Measurements from ENCODE around the gene GNA14. TPM values are rescaled to one million over a fixed set of nuclear protein-coding genes. Genes with fewer than 3 reads are reported as not detected.

Gene GNA14
- total RNA-seq, 1 experiment from 2014 or later: 1.2 TPM

DNA sequence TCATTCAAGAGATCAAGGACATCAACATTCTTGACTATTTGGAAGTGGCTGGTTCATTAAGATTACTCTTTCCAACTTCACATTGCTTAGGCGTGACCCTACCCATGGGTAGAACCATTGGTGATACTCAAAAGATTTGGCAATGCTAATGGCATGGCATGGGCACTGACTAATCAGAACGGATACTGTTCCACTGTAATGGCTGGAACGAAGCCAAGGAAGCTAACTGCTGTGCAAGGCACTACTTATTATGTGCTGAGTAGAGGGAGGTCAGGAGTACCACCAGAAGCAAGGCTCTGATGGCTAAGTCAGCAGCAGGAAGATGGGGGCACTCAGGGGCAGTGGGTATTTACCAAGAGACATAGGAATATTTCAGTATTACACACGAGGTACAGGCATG is 31.9 kb downstream of the GNA14 start:
- H4K20me1 ChIP-seq (ENCODE audit: low read length): no peaks in the 10 kb centered on the region
- no peak for TF ChIP-seq EZH2phosphoT487 (IDR thresholded peaks at IDR 0.05; ENCODE audit: borderline replicate concordance, low read length)
- TF ChIP-seq EZH2 (IDR thresholded peaks at IDR 0.05; ENCODE audit: low read length, unreplicated experiment): no peak
- TF ChIP-seq, protein P1, sequence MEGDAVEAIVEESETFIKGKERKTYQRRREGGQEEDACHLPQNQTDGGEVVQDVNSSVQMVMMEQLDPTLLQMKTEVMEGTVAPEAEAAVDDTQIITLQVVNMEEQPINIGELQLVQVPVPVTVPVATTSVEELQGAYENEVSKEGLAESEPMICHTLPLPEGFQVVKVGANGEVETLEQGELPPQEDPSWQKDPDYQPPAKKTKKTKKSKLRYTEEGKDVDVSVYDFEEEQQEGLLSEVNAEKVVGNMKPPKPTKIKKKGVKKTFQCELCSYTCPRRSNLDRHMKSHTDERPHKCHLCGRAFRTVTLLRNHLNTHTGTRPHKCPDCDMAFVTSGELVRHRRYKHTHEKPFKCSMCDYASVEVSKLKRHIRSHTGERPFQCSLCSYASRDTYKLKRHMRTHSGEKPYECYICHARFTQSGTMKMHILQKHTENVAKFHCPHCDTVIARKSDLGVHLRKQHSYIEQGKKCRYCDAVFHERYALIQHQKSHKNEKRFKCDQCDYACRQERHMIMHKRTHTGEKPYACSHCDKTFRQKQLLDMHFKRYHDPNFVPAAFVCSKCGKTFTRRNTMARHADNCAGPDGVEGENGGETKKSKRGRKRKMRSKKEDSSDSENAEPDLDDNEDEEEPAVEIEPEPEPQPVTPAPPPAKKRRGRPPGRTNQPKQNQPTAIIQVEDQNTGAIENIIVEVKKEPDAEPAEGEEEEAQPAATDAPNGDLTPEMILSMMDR (conservative IDR thresholded peaks at IDR 0.05; ENCODE audit: low read depth, low read length): no peak
- H3K27ac ChIP-seq (ENCODE audit: low read length): no peak overlapping the region
- intact Hi-C loops (cut with micrococcal nuclease): no loop called here
- H3K36me3 ChIP-seq (ENCODE audit: low read depth, low read length): no peaks in the 10 kb centered on the region
- H3K79me2 ChIP-seq (ENCODE audit: low read length): no peaks in the 10 kb centered on the region
- ATAC-seq: no peak
- no peak overlapping the region for H3K9ac ChIP-seq (ENCODE audit: low read length)
- no peak for DNase-seq
- no peaks in the 10 kb centered on the region for H3K4me1 ChIP-seq (ENCODE audit: insufficient read depth, low read length)
- H3K4me3 ChIP-seq (ENCODE audit: low read length): no peak overlapping the region
- CTCF ChIA-PET: no interaction called here
- no peak overlapping the region for H3K4me2 ChIP-seq (ENCODE audit: low read length)
- BruUV-seq (replicated peaks): no TSS peak
- H3K9me3 ChIP-seq (ENCODE audit: low read length): no peaks in the 10 kb centered on the region
- H3F3A ChIP-seq (ENCODE audit: low read length, unreplicated experiment): no peaks in the 10 kb centered on the region
- POLR2A ChIA-PET (ENCODE audit: unreplicated experiment): no interaction called here
- H3K9me2 ChIP-seq (replicated peaks; ENCODE audit: low read length): no peaks in the 10 kb centered on the region
- no peak overlapping the region for H2AFZ ChIP-seq (ENCODE audit: low read length)
- H3K27me3 ChIP-seq (ENCODE audit: low read length): no peaks in the 10 kb centered on the region

DNA sequence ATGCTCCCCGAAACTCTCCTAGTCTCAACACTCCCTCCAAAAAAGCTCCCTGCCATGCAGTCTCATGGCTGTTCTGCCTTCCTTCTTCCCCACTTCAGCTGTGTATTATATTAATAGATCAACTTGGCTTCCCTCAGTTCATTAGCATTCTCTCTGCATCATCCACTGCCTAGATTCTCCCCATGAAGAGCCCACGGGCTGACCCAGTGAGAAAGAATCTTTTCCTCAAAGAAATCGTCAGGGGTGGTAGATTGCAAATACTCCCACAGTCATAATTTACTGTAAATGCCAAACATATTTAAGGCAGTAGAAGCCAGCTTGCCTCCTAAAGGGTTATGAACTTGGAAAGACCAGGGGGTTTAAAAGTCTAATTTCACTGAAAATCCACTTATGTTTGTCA is 33.5 kb downstream of the GNA14 start:
- Histone ChIP-seq H3K4me1 (ENCODE audit: insufficient read depth, low read length) (no peaks in the 10 kb centered on the region), H3K4me2 (ENCODE audit: low read length) (no peak overlapping the region), H3K4me3 (ENCODE audit: low read length) (no peak overlapping the region), H3K27ac (ENCODE audit: low read length) (no peak overlapping the region), H2AFZ (ENCODE audit: low read length) (no peak overlapping the region), H3K27me3 (ENCODE audit: low read length) (no peaks in the 10 kb centered on the region), H3F3A (ENCODE audit: low read length, unreplicated experiment) (no peaks in the 10 kb centered on the region), H4K20me1 (ENCODE audit: low read length) (no peaks in the 10 kb centered on the region), H3K36me3 (ENCODE audit: low read depth, low read length) (no peaks in the 10 kb centered on the region), H3K79me2 (ENCODE audit: low read length) (no peaks in the 10 kb centered on the region), H3K9me3 (ENCODE audit: low read length) (no peaks in the 10 kb centered on the region), H3K9ac (ENCODE audit: low read length) (no peak overlapping the region), H3K9me2 (replicated peaks; ENCODE audit: low read length) (no peaks in the 10 kb centered on the region)
- TF ChIP-seq EZH2phosphoT487 (IDR thresholded peaks at IDR 0.05; ENCODE audit: borderline replicate concordance, low read length): no peak
- TF ChIP-seq, protein P1 (conservative IDR thresholded peaks at IDR 0.05; ENCODE audit: low read depth, low read length): no peak
- TF ChIP-seq EZH2 (IDR thresholded peaks at IDR 0.05; ENCODE audit: low read length, unreplicated experiment): no peak
- ATAC-seq (no peak), DNase-seq (no peak)
- CTCF ChIA-PET: no interaction called here
- BruUV-seq (replicated peaks): no TSS peak
- POLR2A ChIA-PET (ENCODE audit: unreplicated experiment): interaction anchor here (0.5 kb wide), 1 partner anchor 28 kb away, joined by 6 read pairs; no protein-coding TSS in a partner anchor
- intact Hi-C loops (cut with micrococcal nuclease): no loop called here

DNA sequence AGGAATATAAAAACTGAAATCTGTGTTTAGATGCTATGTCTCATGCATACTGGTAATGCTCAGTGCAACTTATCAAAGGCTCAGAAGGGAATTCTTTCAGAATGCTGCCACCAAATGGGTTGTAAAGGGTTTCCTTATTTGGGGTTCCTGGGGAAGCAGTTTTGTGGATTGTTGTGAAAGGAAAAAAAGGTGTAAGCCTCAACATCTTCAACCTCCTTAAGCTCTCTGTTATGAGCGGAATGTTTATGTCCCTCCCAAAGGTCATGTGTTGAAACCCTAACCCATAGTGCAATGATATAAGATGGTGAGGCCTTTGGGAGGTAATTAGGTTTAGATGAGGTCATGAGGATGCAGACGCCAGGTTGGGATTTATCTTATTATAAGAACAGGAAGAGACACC is 41.6 kb downstream of the GNA14 start:
- TF ChIP-seq, protein P1 (conservative IDR thresholded peaks at IDR 0.05; ENCODE audit: low read depth, low read length): no peak
- TF ChIP-seq EZH2 (IDR thresholded peaks at IDR 0.05; ENCODE audit: low read length, unreplicated experiment) (no peak), EZH2phosphoT487 (IDR thresholded peaks at IDR 0.05; ENCODE audit: borderline replicate concordance, low read length) (no peak)
- ChIA-PET POLR2A (ENCODE audit: unreplicated experiment) (no interaction called here), CTCF (no interaction called here)
- Histone ChIP-seq H3K4me1 (ENCODE audit: insufficient read depth, low read length) (peaks cover 2% of the 10 kb centered on the region; the same call in 1 of the 2 replicates), H3K27me3 (ENCODE audit: low read length) (no peaks in the 10 kb centered on the region), H3K9me2 (replicated peaks; ENCODE audit: low read length) (no peaks in the 10 kb centered on the region), H2AFZ (ENCODE audit: low read length) (no peak overlapping the region), H3K9me3 (ENCODE audit: low read length) (no peaks in the 10 kb centered on the region), H3K79me2 (ENCODE audit: low read length) (no peaks in the 10 kb centered on the region), H3K9ac (ENCODE audit: low read length) (no peak overlapping the region), H3K27ac (ENCODE audit: low read length) (no peak overlapping the region), H3K36me3 (ENCODE audit: low read depth, low read length) (no peaks in the 10 kb centered on the region), H3K4me3 (ENCODE audit: low read length) (no peak overlapping the region), H3F3A (ENCODE audit: low read length, unreplicated experiment) (no peaks in the 10 kb centered on the region), H4K20me1 (ENCODE audit: low read length) (no peaks in the 10 kb centered on the region), H3K4me2 (ENCODE audit: low read length) (no peak overlapping the region)
- no peak for DNase-seq
- no peak for ATAC-seq
- BruUV-seq (replicated peaks): no TSS peak
- intact Hi-C loops (cut with micrococcal nuclease): no loop called here

Measured in PC-3 (cell line).